Esophagus muscularis mucosa (tissue), 3 donors: Measurements from ENCODE around the gene CD27.

Experiments used
- CTCF ChIP-seq, 3 experiments: fragments of 200-600 bp in 2 of 3; fragments of 450-650 bp in 1 of 3; sonication (generic) in 2 of 3; IDR thresholded peaks; one replicate each; pipeline ENCODE4 v1.5.1; 2017 to 2019; ENCODE audit warnings: antibody characterized with exemption in 3 of 3, mild to moderate bottlenecking in 2 of 3, moderate library complexity in 1 of 3
- POLR2A ChIP-seq: fragments of 450-650 bp; IDR thresholded peaks from one replicate; pipeline ENCODE4 v1.6.1; 2017; ENCODE audit warnings: antibody characterized with exemption, moderate library complexity, mild to moderate bottlenecking, low read depth
- POLR2AphosphoS5 ChIP-seq, 2 donors: sonication (generic); formaldehyde crosslinking; IDR thresholded peaks; one replicate each; pipeline ENCODE4 v1.6.1; 2017; ENCODE audit warnings: antibody characterized with exemption in 2 of 2

- TF ChIP-seq CTCF (IDR thresholded peaks at IDR 0.05) (no peak), POLR2AphosphoS5 (IDR thresholded peaks at IDR 0.05) (no peak), POLR2A (no peak)
These were observed 44.7 kb downstream of the CD27 start for GRCh38 chr12:6489449-6489848.
